Neural cell (in vitro differentiated cells): Measurements from ENCODE around the gene IL11. TPM values are rescaled to one million over a fixed set of nuclear protein-coding genes. Genes with fewer than 3 reads are reported as not detected.
"Not testable (repeated sequence)": the region's sequence is repeated elsewhere in the genome, so short reads cannot be mapped to it uniquely, and the experiment has no call there.

Experiments
- H2AFZ ChIP-seq: fragments of 200-600, 300-800 bp; sonication (generic), shearing (Covaris generic); 2 replicates; pipeline ENCODE4 v1.6.0; 2014; ENCODE audit warnings: low read depth, mild to moderate bottlenecking, antibody characterized with exemption, low read length, moderate library complexity
- H3F3A ChIP-seq: fragments of 200-600 bp; shearing (Covaris generic); 2 replicates; pipeline ENCODE4 v1.6.1; 2016; ENCODE audit warnings: mild to moderate bottlenecking, moderate library complexity, mixed read lengths, antibody characterized with exemption, low read length; ENCODE audit not compliant: insufficient read depth, poor library complexity, severe bottlenecking
- H3K27ac ChIP-seq: fragments of 200-600, 300-800 bp; sonication (generic), shearing (Covaris generic); 2 replicates; pipeline ENCODE4 v1.5.1; 2014; ENCODE audit warnings: mild to moderate bottlenecking, low read length, moderate library complexity
- H3K27me3 ChIP-seq: fragments of 300-800, 200-600 bp; sonication (generic), shearing (Covaris generic); 2 replicates; pipeline ENCODE4 v1.6.0; 2014; ENCODE audit warnings: mild to moderate bottlenecking, low read depth, low read length, moderate library complexity; ENCODE audit not compliant: insufficient read depth
- H3K36me3 ChIP-seq: fragments of 300-800, 200-600 bp; sonication (generic), shearing (Covaris generic); 2 replicates; pipeline ENCODE4 v1.5.1; 2014; ENCODE audit warnings: mild to moderate bottlenecking, antibody characterized with exemption, low read length, moderate library complexity; ENCODE audit not compliant: insufficient read depth
- H3K4me2 ChIP-seq: fragments of 300-800, 200-600 bp; sonication (generic), shearing (Covaris generic); 2 replicates; pipeline ENCODE4 v1.6.0; 2014; ENCODE audit warnings: mild to moderate bottlenecking, low read length
- H3K4me3 ChIP-seq: fragments of 300-800, 200-600 bp; sonication (generic), shearing (Covaris generic); 2 replicates; pipeline ENCODE4 v1.5.1; 2014; ENCODE audit warnings: mild to moderate bottlenecking, low read length, moderate library complexity
- H3K79me2 ChIP-seq: fragments of 200-600 bp; shearing (Covaris generic); replicated peaks from 2 replicates; pipeline ENCODE4 v1.6.0; 2014; ENCODE audit warnings: mild to moderate bottlenecking, low read length, moderate library complexity; ENCODE audit not compliant: insufficient read depth
- H3K9ac ChIP-seq: fragments of 300-800, 200-600 bp; sonication (generic), shearing (Covaris generic); 2 replicates; pipeline ENCODE4 v1.6.1; 2016; ENCODE audit warnings: mild to moderate bottlenecking, low read length, mixed read lengths
- H3K9me2 ChIP-seq: fragments of 200-600 bp; shearing (Covaris generic); 2 replicates; pipeline ENCODE4 v1.6.1; 2016; ENCODE audit warnings: mild to moderate bottlenecking, low read length, mixed read lengths; ENCODE audit not compliant: insufficient read depth
- H3K9me3 ChIP-seq: fragments of 200-600, 300-800 bp; sonication (generic), shearing (Covaris generic); 2 replicates; pipeline ENCODE4 v1.6.1; 2016; ENCODE audit warnings: mild to moderate bottlenecking, mixed run types, low read length, moderate library complexity, mixed read lengths
- H4K20me1 ChIP-seq: fragments of 200-600 bp; shearing (Covaris generic); 2 replicates; pipeline ENCODE4 v1.6.1; 2016; ENCODE audit warnings: mild to moderate bottlenecking, mixed run types; ENCODE audit not compliant: insufficient read depth
- CTCF ChIP-seq: fragments of 450-650 bp; IDR thresholded peaks from 2 replicates; pipeline ENCODE4 v1.5.1; 2014; ENCODE audit warnings: antibody characterized with exemption, mild to moderate bottlenecking, moderate library complexity; ENCODE audit not compliant: poor library complexity, severe bottlenecking
- EP300 ChIP-seq: fragments of 450-650 bp; conservative IDR thresholded peaks from 2 replicates; pipeline ENCODE4 v1.6.1; 2014; ENCODE audit warnings: antibody characterized with exemption, mild to moderate bottlenecking, moderate library complexity; ENCODE audit not compliant: poor library complexity, severe bottlenecking
- EZH2 ChIP-seq: fragments of 200-600, 300-800 bp; shearing (Covaris generic), sonication (generic); IDR thresholded peaks from 2 replicates; pipeline ENCODE4 v1.6.1; 2014; ENCODE audit warnings: antibody characterized with exemption, low read length, borderline replicate concordance, mild to moderate bottlenecking; ENCODE audit not compliant: insufficient read depth, poor library complexity, severe bottlenecking
- MXI1 ChIP-seq: fragments of 450-650 bp; conservative IDR thresholded peaks from 2 replicates; pipeline ENCODE4 v1.6.1; 2014; ENCODE audit warnings: antibody characterized with exemption, mild to moderate bottlenecking; ENCODE audit not compliant: poor library complexity, severe bottlenecking
- POLR2AphosphoS5 ChIP-seq: IDR thresholded peaks from 2 replicates; pipeline ENCODE4 v1.6.1; 2012
- RAD21 ChIP-seq: fragments of 450-650 bp; conservative IDR thresholded peaks from 2 replicates; pipeline ENCODE4 v1.6.1; 2014; ENCODE audit warnings: antibody characterized with exemption, mild to moderate bottlenecking, moderate library complexity
- REST ChIP-seq: IDR thresholded peaks from 2 replicates; pipeline ENCODE4 v1.6.1; 2012; ENCODE audit warnings: borderline replicate concordance
- SMC3 ChIP-seq: fragments of 450-650 bp; conservative IDR thresholded peaks from 2 replicates; pipeline ENCODE4 v1.6.1; 2014; ENCODE audit warnings: antibody characterized with exemption, mild to moderate bottlenecking, moderate library complexity; ENCODE audit not compliant: poor library complexity
- TAF1 ChIP-seq: IDR thresholded peaks from 2 replicates; pipeline ENCODE4 v1.6.1; 2012; ENCODE audit warnings: low read depth
- polyA plus RNA-seq: library from polyadenylated mRNA; depleted of rRNA; stranded (reverse); fragments of >200 nt; gene quantifications from 2 replicates; pipeline ENCODE4 v1.2.3, GENCODE V29; 2014

IL11 gene
- polyA plus RNA-seq, 1 donor from 2014 or later = 0.62 TPM

- H3F3A ChIP-seq = no peaks in the 10 kb centered on the region
- H3K4me3 ChIP-seq = no peak overlapping the region
- TF ChIP-seq EP300 (no peak), TAF1 (no peak), SMC3 (no peak), EZH2 (no peak), RAD21 (no peak), REST (no peak), POLR2AphosphoS5 (no peak), CTCF (no peak), MXI1 (no peak)
- H3K9me2 ChIP-seq = no peaks in the 10 kb centered on the region
- no peaks in the 10 kb centered on the region for H3K79me2 ChIP-seq
- no peak overlapping the region for H3K9ac ChIP-seq
- H3K27ac ChIP-seq = no peak overlapping the region
- no peak overlapping the region for H2AFZ ChIP-seq
- H3K4me2 ChIP-seq = no peak overlapping the region
- no peaks in the 10 kb centered on the region for H3K27me3 ChIP-seq
- H4K20me1 ChIP-seq = no peaks in the 10 kb centered on the region
- H3K9me3 ChIP-seq = no peaks in the 10 kb centered on the region
- H3K36me3 ChIP-seq = no peaks in the 10 kb centered on the region
Measured at GRCh38 chr19:55333870-55334269, 36.4 kb downstream of the IL11 start.

- H3K9me2 ChIP-seq, H3K4me3 ChIP-seq, H3K79me2 ChIP-seq, H3K27me3 ChIP-seq, H4K20me1 ChIP-seq, H2AFZ ChIP-seq, H3K27ac ChIP-seq, H3K9ac ChIP-seq, H3K9me3 ChIP-seq, H3F3A ChIP-seq, H3K36me3 ChIP-seq, H3K4me2 ChIP-seq: not testable (repeated sequence)
Measured at GRCh38 chr19:55329791-55330190, 40.5 kb downstream of the IL11 start.

GRCh38 chr19:55328774-55329318 is 41.4 kb downstream of the IL11 start:
- not testable (repeated sequence) for H3K4me3 ChIP-seq, H3K9me3 ChIP-seq, H3K4me2 ChIP-seq, H2AFZ ChIP-seq, H3K36me3 ChIP-seq, H3K9me2 ChIP-seq, H4K20me1 ChIP-seq, H3K27me3 ChIP-seq, H3F3A ChIP-seq, H3K9ac ChIP-seq, H3K27ac ChIP-seq, H3K79me2 ChIP-seq
